Measurements from ENCODE around the gene C8B. TPM values are rescaled to one million over a fixed set of nuclear protein-coding genes. Genes with fewer than 3 reads are reported as not detected.

C8B gene
- total and polyA plus RNA-seq, 9 of the 15 experiments (the other 6 are each of a cell fraction or from before 2014, with no cell fraction given), result not detected

DNA sequence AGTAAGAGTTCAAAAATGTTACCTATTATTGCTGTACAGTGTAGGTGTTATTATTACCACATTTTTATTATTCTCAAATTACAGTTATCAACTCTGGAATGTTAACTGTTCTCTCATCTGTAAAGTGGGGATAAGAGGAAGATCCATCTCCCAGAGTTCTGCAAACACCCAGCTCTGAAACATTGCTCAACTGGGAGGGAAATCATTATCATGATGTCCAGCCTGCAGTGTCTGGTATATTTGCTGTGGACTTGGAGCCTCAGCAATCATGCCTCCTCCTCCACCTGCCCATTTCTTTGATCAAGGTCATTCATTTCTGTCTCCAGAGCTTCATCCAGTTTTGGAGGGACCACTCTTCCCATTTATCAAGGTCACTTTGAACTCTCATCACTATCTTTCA lies 71.8 kb downstream of the C8B start:
- no TSS peak for BruUV-seq (replicated peaks)
- in situ Hi-C loops (cut with MboI) (no loop called here), intact Hi-C loops (cut with micrococcal nuclease) (no loop called here)
- H3K27me3 ChIP-seq (ENCODE audit: control insufficient read depth in 2 of 2, insufficient read depth in 2 of 2, low read length in 2 of 2), result no peaks in the 10 kb centered on the region
- H3K9ac ChIP-seq (ENCODE audit: insufficient read depth in 1 of 2, low read depth in 2 of 2, low read length in 2 of 2), result no peak overlapping the region
- H3K27ac ChIP-seq (ENCODE audit: extremely low read depth, low read depth, low read length), result no peak overlapping the region
- TF ChIP-seq MYC (IDR thresholded peaks at IDR 0.05; ENCODE audit: low read depth, low read length), result no peak
- TF ChIP-seq MYC (CRISPR knock-in tag; IDR thresholded peaks at IDR 0.05; ENCODE audit: borderline replicate concordance, low read depth), result no peak
- TF ChIP-seq PPARD (CRISPR knock-in tag; IDR thresholded peaks at IDR 0.05), result no peak
- no peak for TF ChIP-seq ELF4 (CRISPR knock-in tag; IDR thresholded peaks at IDR 0.05)
- TF ChIP-seq RAD51 (IDR thresholded peaks at IDR 0.05; ENCODE audit: borderline replicate concordance, low read depth), result no peak
- TF ChIP-seq ZNF24 (IDR thresholded peaks at IDR 0.05), result no peak
- TF ChIP-seq ZNF143 (CRISPR knock-in tag; IDR thresholded peaks at IDR 0.05), result no peak
- TF ChIP-seq MAZ (CRISPR knock-in tag; conservative IDR thresholded peaks at IDR 0.05 in 1 of 2, IDR thresholded peaks at IDR 0.05 in 1 of 2), result no peak
- no peak for TF ChIP-seq SP1 (CRISPR knock-in tag; IDR thresholded peaks at IDR 0.05)
- no peak for TF ChIP-seq EZH2 (IDR thresholded peaks at IDR 0.05; ENCODE audit: borderline replicate concordance, low read depth, low read length)
- TF ChIP-seq, protein P1, sequence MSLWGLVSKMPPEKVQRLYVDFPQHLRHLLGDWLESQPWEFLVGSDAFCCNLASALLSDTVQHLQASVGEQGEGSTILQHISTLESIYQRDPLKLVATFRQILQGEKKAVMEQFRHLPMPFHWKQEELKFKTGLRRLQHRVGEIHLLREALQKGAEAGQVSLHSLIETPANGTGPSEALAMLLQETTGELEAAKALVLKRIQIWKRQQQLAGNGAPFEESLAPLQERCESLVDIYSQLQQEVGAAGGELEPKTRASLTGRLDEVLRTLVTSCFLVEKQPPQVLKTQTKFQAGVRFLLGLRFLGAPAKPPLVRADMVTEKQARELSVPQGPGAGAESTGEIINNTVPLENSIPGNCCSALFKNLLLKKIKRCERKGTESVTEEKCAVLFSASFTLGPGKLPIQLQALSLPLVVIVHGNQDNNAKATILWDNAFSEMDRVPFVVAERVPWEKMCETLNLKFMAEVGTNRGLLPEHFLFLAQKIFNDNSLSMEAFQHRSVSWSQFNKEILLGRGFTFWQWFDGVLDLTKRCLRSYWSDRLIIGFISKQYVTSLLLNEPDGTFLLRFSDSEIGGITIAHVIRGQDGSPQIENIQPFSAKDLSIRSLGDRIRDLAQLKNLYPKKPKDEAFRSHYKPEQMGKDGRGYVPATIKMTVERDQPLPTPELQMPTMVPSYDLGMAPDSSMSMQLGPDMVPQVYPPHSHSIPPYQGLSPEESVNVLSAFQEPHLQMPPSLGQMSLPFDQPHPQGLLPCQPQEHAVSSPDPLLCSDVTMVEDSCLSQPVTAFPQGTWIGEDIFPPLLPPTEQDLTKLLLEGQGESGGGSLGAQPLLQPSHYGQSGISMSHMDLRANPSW (CRISPR knock-in tag; IDR thresholded peaks at IDR 0.05), result no peak
- TF ChIP-seq, protein P2, sequence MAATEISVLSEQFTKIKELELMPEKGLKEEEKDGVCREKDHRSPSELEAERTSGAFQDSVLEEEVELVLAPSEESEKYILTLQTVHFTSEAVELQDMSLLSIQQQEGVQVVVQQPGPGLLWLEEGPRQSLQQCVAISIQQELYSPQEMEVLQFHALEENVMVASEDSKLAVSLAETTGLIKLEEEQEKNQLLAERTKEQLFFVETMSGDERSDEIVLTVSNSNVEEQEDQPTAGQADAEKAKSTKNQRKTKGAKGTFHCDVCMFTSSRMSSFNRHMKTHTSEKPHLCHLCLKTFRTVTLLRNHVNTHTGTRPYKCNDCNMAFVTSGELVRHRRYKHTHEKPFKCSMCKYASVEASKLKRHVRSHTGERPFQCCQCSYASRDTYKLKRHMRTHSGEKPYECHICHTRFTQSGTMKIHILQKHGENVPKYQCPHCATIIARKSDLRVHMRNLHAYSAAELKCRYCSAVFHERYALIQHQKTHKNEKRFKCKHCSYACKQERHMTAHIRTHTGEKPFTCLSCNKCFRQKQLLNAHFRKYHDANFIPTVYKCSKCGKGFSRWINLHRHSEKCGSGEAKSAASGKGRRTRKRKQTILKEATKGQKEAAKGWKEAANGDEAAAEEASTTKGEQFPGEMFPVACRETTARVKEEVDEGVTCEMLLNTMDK (IDR thresholded peaks at IDR 0.05; ENCODE audit: borderline replicate concordance, insufficient read depth, low read depth, low read length, poor library complexity, severe bottlenecking), result no peak
- H4K20me1 ChIP-seq (replicated peaks; ENCODE audit: control insufficient read depth, insufficient read depth, low read length), result no peaks in the 10 kb centered on the region; the same call in 1 of the 2 replicates
- DNase-seq (ENCODE audit: extremely low read depth in 1 of 4, low spot score in 3 of 4) (no peak), ATAC-seq (no peak), FAIRE-seq (no peak)
- H3K9me1 ChIP-seq (ENCODE audit: control insufficient read depth, insufficient read depth, low read length), result no peaks in the 10 kb centered on the region
- ChIA-PET CTCF (ENCODE audit: low intra/inter-chr PET ratio) (no interaction called here), POLR2A (interaction anchor here (0.6 kb wide), 1 partner anchor 1362 kb away, joined by 3 read pairs; no protein-coding TSS in a partner anchor)
- no peak overlapping the region for H3K4me3 ChIP-seq
- no peaks in the 10 kb centered on the region for H3K9me3 ChIP-seq (replicated peaks; ENCODE audit: control insufficient read depth, insufficient read depth, low read depth, low read length)
- no peaks in the 10 kb centered on the region for H3K79me2 ChIP-seq (ENCODE audit: control insufficient read depth, insufficient read depth, low read length)
- no peak overlapping the region for H3K4me2 ChIP-seq (ENCODE audit: insufficient read depth, low read length)
- H3K36me3 ChIP-seq (ENCODE audit: control insufficient read depth, insufficient read depth, low read length), result no peaks in the 10 kb centered on the region
- no peaks in the 10 kb centered on the region for H3K4me1 ChIP-seq (replicated peaks in 1 of 2; ENCODE audit: control insufficient read depth in 2 of 2, insufficient read depth in 2 of 2, low read length in 2 of 2)
- H2AFZ ChIP-seq (ENCODE audit: low read depth, low read length), result no peak overlapping the region
